ENCODE data around the gene TATDN2.
"Not testable (repeated sequence)": the region's sequence is repeated elsewhere in the genome, so short reads cannot be mapped to it uniquely, and the experiment has no call there.

DNA sequence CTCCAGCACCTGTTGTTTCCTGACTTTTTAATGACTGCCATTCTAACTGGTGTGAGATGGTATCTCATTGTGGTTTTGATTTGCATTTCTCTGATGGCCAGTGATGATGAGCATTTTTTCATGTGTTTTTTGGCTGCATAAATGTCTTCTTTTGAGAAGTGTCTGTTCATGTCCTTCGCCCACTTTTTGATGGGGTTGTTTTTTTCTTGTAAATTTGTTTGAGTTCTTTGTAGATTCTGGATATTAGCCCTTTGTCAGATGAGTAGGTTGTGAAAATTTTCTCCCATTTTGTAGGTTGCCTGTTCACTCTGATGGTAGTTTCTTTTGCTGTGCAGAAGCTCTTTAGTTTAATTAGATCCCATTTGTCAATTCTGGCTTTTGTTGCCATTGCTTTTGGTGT, 49.8 kb downstream of the TATDN2 start:
- TF ChIP-seq, protein P1, sequence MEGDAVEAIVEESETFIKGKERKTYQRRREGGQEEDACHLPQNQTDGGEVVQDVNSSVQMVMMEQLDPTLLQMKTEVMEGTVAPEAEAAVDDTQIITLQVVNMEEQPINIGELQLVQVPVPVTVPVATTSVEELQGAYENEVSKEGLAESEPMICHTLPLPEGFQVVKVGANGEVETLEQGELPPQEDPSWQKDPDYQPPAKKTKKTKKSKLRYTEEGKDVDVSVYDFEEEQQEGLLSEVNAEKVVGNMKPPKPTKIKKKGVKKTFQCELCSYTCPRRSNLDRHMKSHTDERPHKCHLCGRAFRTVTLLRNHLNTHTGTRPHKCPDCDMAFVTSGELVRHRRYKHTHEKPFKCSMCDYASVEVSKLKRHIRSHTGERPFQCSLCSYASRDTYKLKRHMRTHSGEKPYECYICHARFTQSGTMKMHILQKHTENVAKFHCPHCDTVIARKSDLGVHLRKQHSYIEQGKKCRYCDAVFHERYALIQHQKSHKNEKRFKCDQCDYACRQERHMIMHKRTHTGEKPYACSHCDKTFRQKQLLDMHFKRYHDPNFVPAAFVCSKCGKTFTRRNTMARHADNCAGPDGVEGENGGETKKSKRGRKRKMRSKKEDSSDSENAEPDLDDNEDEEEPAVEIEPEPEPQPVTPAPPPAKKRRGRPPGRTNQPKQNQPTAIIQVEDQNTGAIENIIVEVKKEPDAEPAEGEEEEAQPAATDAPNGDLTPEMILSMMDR (conservative IDR thresholded peaks at IDR 0.05; ENCODE audit: low read depth in 2 of 2): not testable (repeated sequence)
- not testable (repeated sequence) for TF ChIP-seq POLR2AphosphoS5 (IDR thresholded peaks at IDR 0.05; ENCODE audit: low read depth); JUNB (IDR thresholded peaks at IDR 0.05; ENCODE audit: unreplicated experiment); ZNF331 (CRISPR knock-in tag; IDR thresholded peaks at IDR 0.05; ENCODE audit: low read depth); EZH2 (IDR thresholded peaks at IDR 0.05; ENCODE audit: low read depth, unreplicated experiment)
- TF ChIP-seq, protein P2, sequence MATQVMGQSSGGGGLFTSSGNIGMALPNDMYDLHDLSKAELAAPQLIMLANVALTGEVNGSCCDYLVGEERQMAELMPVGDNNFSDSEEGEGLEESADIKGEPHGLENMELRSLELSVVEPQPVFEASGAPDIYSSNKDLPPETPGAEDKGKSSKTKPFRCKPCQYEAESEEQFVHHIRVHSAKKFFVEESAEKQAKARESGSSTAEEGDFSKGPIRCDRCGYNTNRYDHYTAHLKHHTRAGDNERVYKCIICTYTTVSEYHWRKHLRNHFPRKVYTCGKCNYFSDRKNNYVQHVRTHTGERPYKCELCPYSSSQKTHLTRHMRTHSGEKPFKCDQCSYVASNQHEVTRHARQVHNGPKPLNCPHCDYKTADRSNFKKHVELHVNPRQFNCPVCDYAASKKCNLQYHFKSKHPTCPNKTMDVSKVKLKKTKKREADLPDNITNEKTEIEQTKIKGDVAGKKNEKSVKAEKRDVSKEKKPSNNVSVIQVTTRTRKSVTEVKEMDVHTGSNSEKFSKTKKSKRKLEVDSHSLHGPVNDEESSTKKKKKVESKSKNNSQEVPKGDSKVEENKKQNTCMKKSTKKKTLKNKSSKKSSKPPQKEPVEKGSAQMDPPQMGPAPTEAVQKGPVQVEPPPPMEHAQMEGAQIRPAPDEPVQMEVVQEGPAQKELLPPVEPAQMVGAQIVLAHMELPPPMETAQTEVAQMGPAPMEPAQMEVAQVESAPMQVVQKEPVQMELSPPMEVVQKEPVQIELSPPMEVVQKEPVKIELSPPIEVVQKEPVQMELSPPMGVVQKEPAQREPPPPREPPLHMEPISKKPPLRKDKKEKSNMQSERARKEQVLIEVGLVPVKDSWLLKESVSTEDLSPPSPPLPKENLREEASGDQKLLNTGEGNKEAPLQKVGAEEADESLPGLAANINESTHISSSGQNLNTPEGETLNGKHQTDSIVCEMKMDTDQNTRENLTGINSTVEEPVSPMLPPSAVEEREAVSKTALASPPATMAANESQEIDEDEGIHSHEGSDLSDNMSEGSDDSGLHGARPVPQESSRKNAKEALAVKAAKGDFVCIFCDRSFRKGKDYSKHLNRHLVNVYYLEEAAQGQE (IDR thresholded peaks at IDR 0.05; ENCODE audit: unreplicated experiment): not testable (repeated sequence)

Data from GM23338 (cell line).